ENCODE measurements around the gene FANCC. TPM values are rescaled to one million over a fixed set of nuclear protein-coding genes. Genes with fewer than 3 reads are reported as not detected.
"Not testable (repeated sequence)": the region's sequence is repeated elsewhere in the genome, so short reads cannot be mapped to it uniquely, and the experiment has no call there.

Gene FANCC
- total RNA-seq, 2 experiments from 2014 or later: 18.4 to 18.8 TPM

DNA sequence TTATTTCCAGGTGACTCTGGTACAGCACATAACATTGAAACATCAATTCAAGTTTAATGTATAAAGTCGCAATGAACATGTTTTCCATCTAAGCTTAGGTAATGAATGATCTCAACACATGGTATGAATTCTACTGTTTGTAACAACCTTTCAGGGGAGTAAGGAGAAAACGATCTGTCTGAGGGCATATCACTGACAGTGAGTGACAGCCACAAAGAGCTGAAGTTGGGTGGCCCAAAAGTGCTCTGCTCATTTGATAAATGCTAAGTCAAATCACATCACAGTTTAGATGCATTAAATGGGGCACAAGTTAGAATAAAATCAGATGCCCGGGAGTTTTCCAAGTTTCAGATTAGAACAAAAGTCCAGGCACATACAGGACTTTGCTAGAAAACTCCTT, 1.2 kb downstream of the FANCC start:
- peaks cover 10% of the 10 kb centered on the region for H3K27me3 Mint-ChIP-seq
- no peak for ATAC-seq
- DNase-seq: no peak
- peaks cover 4% of the 10 kb centered on the region for H3K36me3 Mint-ChIP-seq
- no peaks in the 10 kb centered on the region for H3K9me3 Mint-ChIP-seq (ENCODE audit: low read depth)
- peaks cover 38% of the 10 kb centered on the region for H3K4me1 Mint-ChIP-seq
- peak overlapping the region; percentile 80 for H3K4me3 Mint-ChIP-seq
- CTCF ChIA-PET: interaction anchor here (0.6 to 1.6 kb wide), 3 partner anchors 79 to 198 kb away, joined by 3 read pairs; no protein-coding TSS in a partner anchor
- peak overlapping the region; percentile 51 for H3K27ac Mint-ChIP-seq

DNA sequence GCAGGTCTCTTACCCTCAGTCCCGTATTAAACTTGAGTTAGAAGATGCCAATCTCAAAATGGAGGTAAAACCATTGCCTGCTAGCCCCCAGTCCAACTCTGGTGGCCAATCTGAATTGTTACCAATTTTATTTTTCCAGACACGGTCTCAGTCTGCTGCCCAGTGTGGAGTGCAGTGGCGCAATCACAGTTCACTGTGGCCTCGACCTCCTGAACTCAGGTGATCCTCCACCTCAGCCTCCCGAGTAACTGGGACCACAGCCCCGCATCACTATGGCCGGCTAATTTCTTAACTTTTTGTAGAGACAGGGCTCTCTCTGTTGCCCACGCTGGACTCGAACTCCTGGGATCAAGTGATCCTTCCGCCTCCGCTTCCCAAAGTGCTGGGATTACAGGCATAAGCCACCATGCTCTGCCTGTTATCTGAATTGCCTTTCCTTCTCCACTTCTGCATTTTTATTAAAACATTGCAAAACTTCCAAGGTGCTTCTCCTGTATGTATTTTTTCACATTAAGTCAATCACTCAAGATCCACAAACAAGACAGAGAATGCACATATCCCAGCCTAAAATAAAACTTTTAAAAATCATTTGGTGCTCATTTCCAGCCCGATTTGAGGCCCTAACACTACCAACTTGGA, 2.3 kb downstream of the FANCC start:
- Mint-ChIP-seq H3K9me3 (ENCODE audit: low read depth) (no peaks in the 10 kb centered on the region), H3K27me3 (peaks cover 7% of the 10 kb centered on the region), H3K36me3 (peaks cover 4% of the 10 kb centered on the region), H3K27ac (no peak overlapping the region), H3K4me3 (no peak overlapping the region), H3K4me1 (peaks cover 38% of the 10 kb centered on the region)
- CTCF ChIA-PET: no interaction called here
- DNase-seq (no peak), ATAC-seq (no peak)

DNA sequence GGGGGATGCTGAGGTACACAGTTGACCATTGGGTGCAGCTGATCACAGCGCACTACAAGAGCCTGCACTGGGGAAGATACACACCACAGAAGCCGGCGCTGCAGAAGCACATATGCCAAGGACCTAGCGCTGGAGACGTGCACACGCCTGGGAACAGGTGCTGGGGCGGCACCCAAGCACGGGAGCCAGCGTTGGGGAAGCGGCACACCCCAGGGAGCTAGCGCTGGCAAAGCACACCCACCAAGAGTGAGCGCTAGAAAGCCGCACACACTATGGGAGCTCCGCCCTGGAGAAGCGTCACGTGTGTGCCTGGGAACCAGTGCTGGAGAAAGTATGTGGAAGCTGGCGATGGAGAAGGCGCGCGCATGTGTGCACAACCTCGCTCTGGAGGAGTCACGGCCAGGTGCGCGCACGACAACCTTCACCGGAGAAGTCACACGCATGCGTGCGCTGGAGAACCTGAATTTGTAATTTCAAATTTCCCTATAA, 4.5 kb downstream of the FANCC start:
- Mint-ChIP-seq H3K36me3 (peaks cover 4% of the 10 kb centered on the region), H3K4me1 (peaks cover 37% of the 10 kb centered on the region), H3K27ac (no peak overlapping the region), H3K4me3 (no peak overlapping the region), H3K9me3 (ENCODE audit: low read depth) (no peaks in the 10 kb centered on the region), H3K27me3 (peaks cover 7% of the 10 kb centered on the region)
- no peak for ATAC-seq
- DNase-seq: no peak
- CTCF ChIA-PET: no interaction called here

DNA sequence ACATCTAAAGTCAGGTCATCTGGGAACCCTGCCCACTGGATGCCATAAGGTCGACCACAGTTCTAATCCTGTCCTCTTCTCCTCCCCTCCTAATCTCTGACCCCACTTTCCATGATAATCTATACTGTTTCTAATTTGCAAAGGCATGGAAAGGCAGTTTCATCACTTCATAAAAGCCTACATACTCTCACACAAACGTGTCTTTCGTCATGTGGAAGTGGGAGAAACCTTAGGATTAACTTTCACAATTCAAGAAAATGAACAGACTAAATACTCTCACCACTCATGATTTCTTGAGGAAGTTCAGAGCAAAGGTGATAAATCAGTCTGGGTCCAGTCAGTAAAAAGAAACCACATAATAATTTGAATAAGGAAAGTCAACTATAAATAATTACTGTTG, 5.5 kb downstream of the FANCC start:
- Mint-ChIP-seq H3K4me3 (no peak overlapping the region), H3K27ac (no peak overlapping the region), H3K4me1 (peaks cover 32% of the 10 kb centered on the region), H3K9me3 (ENCODE audit: low read depth) (no peaks in the 10 kb centered on the region), H3K27me3 (peaks cover 7% of the 10 kb centered on the region), H3K36me3 (peaks cover 4% of the 10 kb centered on the region)
- CTCF ChIA-PET: no interaction called here
- ATAC-seq (no peak), DNase-seq (no peak)

DNA sequence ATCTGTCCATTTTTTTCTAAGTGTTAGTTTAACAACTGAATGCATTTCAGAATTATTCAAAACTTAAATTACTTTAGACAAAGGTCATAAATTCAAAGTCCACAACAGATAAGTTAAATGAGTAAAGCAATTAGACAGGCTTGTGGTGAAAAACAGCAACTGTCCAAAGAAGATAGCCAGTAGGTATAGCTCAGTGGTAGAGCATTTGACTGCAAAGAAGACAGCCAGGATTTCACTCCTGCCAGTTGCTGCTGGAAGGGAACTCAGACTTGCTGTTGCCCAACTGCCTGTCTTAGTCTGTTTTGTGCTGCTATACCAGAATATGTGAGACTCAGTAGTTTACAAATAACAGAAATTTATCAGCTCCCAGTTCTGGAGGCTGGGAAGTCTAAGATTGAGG, 10.0 kb downstream of the FANCC start:
- Mint-ChIP-seq H3K27ac (no peak overlapping the region), H3K36me3 (peaks cover 4% of the 10 kb centered on the region), H3K4me3 (no peak overlapping the region), H3K27me3 (peaks cover 2% of the 10 kb centered on the region), H3K4me1 (peaks cover 11% of the 10 kb centered on the region), H3K9me3 (ENCODE audit: low read depth) (no peaks in the 10 kb centered on the region)
- CTCF ChIA-PET: interaction anchor here (1.3 kb wide), 1 partner anchor 419 kb away, joined by 3 read pairs; no protein-coding TSS in a partner anchor
- DNase-seq (no peak), ATAC-seq (no peak)

DNA sequence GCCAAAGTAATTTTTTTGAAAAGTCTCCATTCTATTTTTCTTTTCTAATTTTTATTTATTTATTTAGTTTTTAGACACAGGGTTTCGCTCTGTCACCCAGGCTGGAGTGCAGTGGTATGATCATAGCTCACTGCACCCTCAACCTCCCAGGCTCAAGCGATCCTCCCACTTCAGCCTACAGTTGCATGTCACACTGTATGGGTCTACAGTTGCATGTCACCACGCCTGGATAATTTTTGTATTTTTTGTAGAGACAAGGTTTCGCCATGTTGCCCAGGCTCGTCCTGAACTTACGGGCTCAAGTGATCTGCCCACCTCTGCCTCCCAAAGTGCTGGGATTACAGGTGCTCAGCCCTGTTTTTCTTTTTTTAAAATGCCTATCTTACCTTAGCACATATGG, 10.7 kb downstream of the FANCC start:
- no peaks in the 10 kb centered on the region for H3K27me3 Mint-ChIP-seq
- H3K36me3 Mint-ChIP-seq: peaks cover 4% of the 10 kb centered on the region
- peaks cover 6% of the 10 kb centered on the region for H3K4me1 Mint-ChIP-seq
- ATAC-seq (no peak), DNase-seq (no peak)
- CTCF ChIA-PET: no interaction called here
- H3K9me3 Mint-ChIP-seq (ENCODE audit: low read depth): no peaks in the 10 kb centered on the region
- H3K4me3 Mint-ChIP-seq: no peak overlapping the region
- no peak overlapping the region for H3K27ac Mint-ChIP-seq

DNA sequence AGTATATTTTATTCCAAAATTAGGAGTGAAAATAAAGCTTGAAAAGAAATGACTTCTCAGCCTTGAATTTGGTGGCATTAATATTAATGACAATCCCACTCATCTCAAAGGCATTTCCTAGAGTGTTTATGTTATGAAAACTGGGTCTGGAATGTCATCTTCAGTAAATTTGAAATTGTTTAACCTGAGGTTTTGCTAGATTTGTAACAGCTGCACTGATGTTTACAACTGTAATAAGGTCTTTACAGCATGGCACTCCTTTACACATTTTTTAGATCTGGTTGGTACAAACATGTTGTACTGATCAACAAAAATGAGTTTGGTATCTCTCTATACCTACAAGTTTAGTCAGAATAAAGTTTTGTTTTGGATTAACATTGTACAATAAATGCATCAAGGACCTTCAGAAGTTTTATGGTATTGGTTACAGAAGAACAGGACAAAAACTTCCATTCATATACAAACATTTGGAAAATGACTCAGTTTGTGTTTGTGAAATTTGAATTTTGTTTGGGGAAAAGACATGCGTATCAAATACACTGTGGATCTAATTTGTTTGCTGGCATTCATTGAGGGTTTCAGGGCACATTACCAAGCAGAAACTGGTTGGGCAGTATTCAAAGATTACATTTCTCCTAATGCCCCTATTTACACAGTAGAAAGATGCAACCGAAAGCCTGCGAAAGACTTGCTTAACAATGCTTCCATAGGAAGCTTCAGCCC, 11.6 kb downstream of the FANCC start:
- ATAC-seq: no peak
- no peak for DNase-seq
- Mint-ChIP-seq H3K4me3 (no peak overlapping the region), H3K9me3 (ENCODE audit: low read depth) (no peaks in the 10 kb centered on the region), H3K36me3 (peaks cover 4% of the 10 kb centered on the region), H3K27me3 (no peaks in the 10 kb centered on the region), H3K4me1 (peaks cover 5% of the 10 kb centered on the region), H3K27ac (no peak overlapping the region)
- CTCF ChIA-PET: no interaction called here

DNA sequence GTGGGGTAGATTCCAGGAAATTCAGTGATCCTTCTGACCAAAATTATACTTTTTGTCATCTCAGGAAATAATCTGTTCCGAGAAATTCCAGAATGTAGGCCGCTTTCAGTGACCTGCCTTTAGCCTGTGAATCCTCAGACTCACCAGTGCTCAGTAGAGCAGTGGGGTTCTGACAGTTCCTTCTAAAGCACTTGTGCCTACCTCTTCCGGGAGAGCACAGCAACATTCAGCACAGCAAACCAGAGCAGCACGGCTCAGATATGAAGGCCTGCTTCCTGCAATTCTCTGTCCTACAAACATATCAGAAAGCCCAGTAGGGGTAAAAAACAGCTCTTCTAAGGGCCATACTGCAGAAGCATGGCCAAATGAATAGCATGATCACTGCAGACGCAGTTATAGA, 15.0 kb downstream of the FANCC start:
- ATAC-seq (peak; percentile 36), DNase-seq (no peak)
- Mint-ChIP-seq H3K36me3 (peaks cover 4% of the 10 kb centered on the region), H3K9me3 (ENCODE audit: low read depth) (no peaks in the 10 kb centered on the region), H3K4me3 (no peak overlapping the region), H3K4me1 (peaks cover 5% of the 10 kb centered on the region), H3K27me3 (no peaks in the 10 kb centered on the region), H3K27ac (no peak overlapping the region)
- CTCF ChIA-PET: no interaction called here

DNA sequence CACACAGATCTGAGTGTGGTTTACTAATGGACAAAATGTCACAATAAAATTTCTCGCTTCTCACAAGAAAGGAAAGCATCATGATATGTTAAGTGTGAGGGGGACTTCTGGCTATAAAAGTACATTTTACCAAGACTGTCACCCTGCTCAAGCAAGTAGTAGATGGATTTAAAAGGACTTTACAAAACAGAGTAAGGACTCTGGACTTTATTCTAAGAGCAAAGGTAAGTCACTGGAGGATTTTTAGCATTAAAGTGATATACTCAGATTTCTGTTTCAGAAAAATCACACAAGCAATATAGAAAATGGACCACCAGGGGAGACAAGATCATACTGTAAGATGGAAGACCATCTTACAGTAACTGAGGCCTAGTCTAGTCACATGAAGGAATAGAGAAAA, 19.7 kb downstream of the FANCC start:
- Mint-ChIP-seq H3K9me3 (ENCODE audit: low read depth) (no peaks in the 10 kb centered on the region), H3K36me3 (peaks cover 2% of the 10 kb centered on the region), H3K27ac (no peak overlapping the region), H3K4me3 (no peak overlapping the region), H3K27me3 (no peaks in the 10 kb centered on the region), H3K4me1 (no peaks in the 10 kb centered on the region)
- DNase-seq (no peak), ATAC-seq (no peak)
- CTCF ChIA-PET: interaction anchor here (1.6 kb wide), 1 partner anchor 9 kb away, joined by 5 read pairs; no protein-coding TSS in a partner anchor

DNA sequence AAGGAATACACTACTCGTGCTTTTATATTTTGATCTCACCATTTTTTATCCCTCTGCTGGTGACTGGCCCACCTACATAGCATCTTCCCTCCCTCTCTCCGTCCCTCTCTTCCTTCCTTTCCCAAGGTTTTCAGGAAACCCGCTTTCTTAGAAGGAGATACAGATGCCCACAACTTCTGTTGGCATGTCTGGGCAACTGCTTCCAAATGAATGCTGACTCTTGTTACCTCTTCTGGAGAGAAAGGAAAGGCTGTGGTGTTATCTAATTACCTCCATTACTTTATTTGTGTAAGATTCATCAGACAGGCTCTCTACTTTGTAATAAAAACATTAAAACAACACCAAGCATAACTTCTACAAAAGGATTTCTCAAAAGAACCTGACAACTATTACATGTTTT, 20.2 kb downstream of the FANCC start:
- Mint-ChIP-seq H3K27ac (no peak overlapping the region), H3K27me3 (no peaks in the 10 kb centered on the region)
- ATAC-seq: no peak

DNA sequence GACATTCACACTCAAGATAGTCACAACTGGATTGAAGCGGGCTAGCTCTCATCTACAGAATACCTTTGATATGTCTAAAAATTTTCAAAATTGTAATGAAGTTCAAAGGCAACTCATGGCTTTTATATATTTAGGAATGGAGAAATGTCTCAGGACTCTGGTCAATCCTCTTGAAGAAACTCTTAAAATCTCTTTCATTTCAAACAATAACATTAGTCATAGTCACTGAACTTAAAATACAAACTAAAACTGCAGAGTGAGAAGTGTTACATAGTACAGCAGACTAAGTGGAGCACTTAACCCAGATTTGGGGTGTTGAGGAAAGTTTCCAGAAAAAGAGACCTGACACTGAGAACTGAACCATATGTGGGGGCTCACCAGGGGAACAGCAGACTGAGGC, 20.7 kb downstream of the FANCC start:
- H3K4me1 Mint-ChIP-seq: no peaks in the 10 kb centered on the region
- peaks cover 8% of the 10 kb centered on the region for H3K36me3 Mint-ChIP-seq
- ATAC-seq (no peak), DNase-seq (no peak)
- no peak overlapping the region for H3K4me3 Mint-ChIP-seq
- H3K9me3 Mint-ChIP-seq (ENCODE audit: low read depth): peaks cover 3% of the 10 kb centered on the region
- CTCF ChIA-PET: no interaction called here
- H3K27ac Mint-ChIP-seq: no peak overlapping the region
- H3K27me3 Mint-ChIP-seq: no peaks in the 10 kb centered on the region

More for the DNA sequence above, 20.2 kb downstream of the FANCC start:
- DNase-seq: no peak
- H3K4me3 Mint-ChIP-seq: no peak overlapping the region
- H3K36me3 Mint-ChIP-seq: peaks cover 5% of the 10 kb centered on the region
- CTCF ChIA-PET: no interaction called here
- no peaks in the 10 kb centered on the region for H3K9me3 Mint-ChIP-seq (ENCODE audit: low read depth)
- H3K4me1 Mint-ChIP-seq: no peaks in the 10 kb centered on the region

DNA sequence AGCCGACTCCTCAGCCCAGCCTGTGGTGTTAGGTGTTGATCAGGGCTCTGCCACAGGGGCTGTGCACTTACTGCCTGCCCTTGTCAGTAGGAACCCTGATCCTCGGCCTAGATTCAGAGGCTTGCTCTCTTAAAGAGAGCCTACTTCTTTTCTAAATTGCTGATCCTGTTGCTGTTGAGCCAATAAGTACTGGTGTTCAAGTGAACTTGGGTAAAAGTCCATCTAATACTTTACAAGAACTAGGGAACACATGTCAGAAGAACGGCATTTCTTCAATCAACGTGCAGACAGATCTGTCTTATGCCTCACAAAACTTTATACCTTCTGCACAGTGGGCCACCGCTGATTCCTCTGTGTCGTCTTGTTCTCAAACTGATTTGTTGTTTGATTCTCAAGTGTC, 24.2 kb downstream of the FANCC start:
- H3K4me3 Mint-ChIP-seq; H3K27me3 Mint-ChIP-seq; H3K4me1 Mint-ChIP-seq; ATAC-seq; DNase-seq; H3K9me3 Mint-ChIP-seq (ENCODE audit: low read depth); CTCF ChIA-PET; H3K27ac Mint-ChIP-seq: not testable (repeated sequence)
- H3K36me3 Mint-ChIP-seq: peaks cover 15% of the 10 kb centered on the region

DNA sequence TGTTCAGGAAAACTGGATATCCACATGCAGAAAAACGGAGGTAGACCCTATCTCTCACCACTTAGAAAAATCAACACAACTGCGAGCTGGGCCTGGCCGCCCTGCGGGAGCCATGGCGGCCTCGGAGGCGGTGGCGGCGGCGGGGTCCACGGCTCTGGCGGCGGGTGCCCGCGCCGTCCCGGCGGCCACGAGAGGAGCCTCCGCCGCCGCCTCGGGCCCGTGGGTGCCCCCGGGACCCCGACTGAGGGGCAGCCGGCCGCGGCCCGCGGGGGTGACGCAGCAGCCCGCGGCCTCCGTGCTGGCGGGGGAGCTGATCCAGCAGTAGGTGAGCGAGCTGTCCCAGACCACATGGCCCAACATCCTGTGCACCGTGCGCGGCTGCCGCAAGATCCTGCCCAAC, 25.3 kb downstream of the FANCC start:
- H3K9me3 Mint-ChIP-seq (ENCODE audit: low read depth): peaks cover 3% of the 10 kb centered on the region
- no peak overlapping the region for H3K4me3 Mint-ChIP-seq
- H3K36me3 Mint-ChIP-seq: peaks cover 15% of the 10 kb centered on the region
- H3K27me3 Mint-ChIP-seq: no peaks in the 10 kb centered on the region
- DNase-seq: no peak
- CTCF ChIA-PET: no interaction called here
- H3K27ac Mint-ChIP-seq: no peak overlapping the region
- H3K4me1 Mint-ChIP-seq: no peaks in the 10 kb centered on the region
- ATAC-seq: no peak

DNA sequence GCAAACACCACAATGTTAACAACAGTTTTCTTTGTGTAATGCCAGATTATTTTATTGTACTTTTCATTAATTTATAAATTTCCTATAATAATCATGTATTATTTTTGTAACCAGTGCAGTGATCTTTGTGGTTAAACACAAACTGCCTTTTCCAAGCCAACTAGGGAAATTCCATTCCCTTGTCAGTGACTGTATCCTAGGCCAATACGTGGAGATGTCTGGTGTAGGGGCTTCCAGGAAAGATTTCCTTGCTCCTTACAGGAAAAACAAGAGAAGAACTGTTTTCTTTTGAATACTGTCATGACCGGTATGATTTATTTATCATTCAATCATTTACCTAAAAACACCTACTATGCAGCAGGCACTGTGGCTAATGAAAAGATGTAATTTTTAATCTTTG, 31.4 kb downstream of the FANCC start:
- CTCF ChIA-PET: no interaction called here
- no peak for ATAC-seq

More for the DNA sequence above, 31.4 kb downstream of the FANCC start:
- Mint-ChIP-seq H3K36me3 (peaks cover 9% of the 10 kb centered on the region), H3K4me3 (no peak overlapping the region), H3K4me1 (no peaks in the 10 kb centered on the region), H3K27ac (no peak overlapping the region), H3K27me3 (no peaks in the 10 kb centered on the region), H3K9me3 (ENCODE audit: low read depth) (no peaks in the 10 kb centered on the region)
- DNase-seq: no peak
